WTC11 (cell line): ENCODE measurements around the gene ZXDC. TPM values are rescaled to one million over a fixed set of nuclear protein-coding genes. Genes with fewer than 3 reads are reported as not detected.

Experiments used
- ATAC-seq: fragments of 200-7000 bp; cut with Tn5 transposase; 2 replicates; pipeline ENCODE4 v1.10.0; 2021; ENCODE audit warnings: mild to moderate bottlenecking, moderate library complexity
- CTCF ChIA-PET: fragments of 300-600 bp; sonication (Branson Sonifier 250); formaldehyde crosslinking; loops from one replicate; lab custom pipeline; 2021; ENCODE audit warnings: antibody characterized with exemption; lab: Charles Lee
- POLR2A ChIA-PET: fragments of 350-600 bp; sonication (Branson Sonifier 250); formaldehyde crosslinking; loops from one replicate; lab custom pipeline; 2021; ENCODE audit warnings: antibody characterized with exemption; lab: Charles Lee
- DNase-seq: peaks from one replicate; pipeline ENCODE4 v3.0.0; 2021; ENCODE audit warnings: low spot score
- H3K27ac Mint-ChIP-seq: 2 replicates; pipeline ENCODE4 v1.8.0; 2021; ENCODE audit warnings: mixed read lengths
- H3K27me3 Mint-ChIP-seq: 2 replicates; pipeline ENCODE4 v1.8.0; 2021; ENCODE audit warnings: low read depth, mild to moderate bottlenecking, moderate library complexity, mixed read lengths
- H3K36me3 Mint-ChIP-seq: 2 replicates; pipeline ENCODE4 v1.8.0; 2021; ENCODE audit warnings: mixed read lengths
- H3K4me1 Mint-ChIP-seq: 2 replicates; pipeline ENCODE4 v1.8.0; 2022; ENCODE audit warnings: mixed read lengths
- H3K4me3 Mint-ChIP-seq: 2 replicates; pipeline ENCODE4 v1.8.0; 2021; ENCODE audit warnings: mild to moderate bottlenecking, moderate library complexity, mixed read lengths
- H3K9me3 Mint-ChIP-seq: 2 replicates; pipeline ENCODE4 v1.8.0; 2021; ENCODE audit warnings: mixed read lengths
- CREB1 ChIP-seq: sonication (generic); formaldehyde crosslinking; IDR thresholded peaks from 2 replicates; pipeline ENCODE4 v1.8.0; 2023; ENCODE audit warnings: mild to moderate bottlenecking, missing genetic modification reagents
- FOXP1 ChIP-seq: sonication (generic); formaldehyde crosslinking; IDR thresholded peaks from 2 replicates; pipeline ENCODE4 v1.8.0; 2022; ENCODE audit warnings: missing genetic modification reagents, mild to moderate bottlenecking, moderate library complexity, borderline replicate concordance
- MYBL2 ChIP-seq: sonication (generic); formaldehyde crosslinking; IDR thresholded peaks from 2 replicates; pipeline ENCODE4 v1.8.1; 2023; ENCODE audit warnings: mild to moderate bottlenecking, moderate library complexity, missing genetic modification reagents
- PRDM15 ChIP-seq: sonication (generic); formaldehyde crosslinking; IDR thresholded peaks from 2 replicates; pipeline ENCODE4 v1.8.0; 2022; ENCODE audit warnings: missing genetic modification reagents
- SMAD3 ChIP-seq: sonication (generic); formaldehyde crosslinking; IDR thresholded peaks from 2 replicates; pipeline ENCODE4 v1.8.0; 2022; ENCODE audit warnings: missing genetic modification reagents, mild to moderate bottlenecking, borderline replicate concordance
- SMAD4 ChIP-seq: sonication (generic); formaldehyde crosslinking; IDR thresholded peaks from 2 replicates; pipeline ENCODE4 v1.8.0; 2022; ENCODE audit warnings: mild to moderate bottlenecking, missing genetic modification reagents
- SP1 ChIP-seq: sonication (generic); formaldehyde crosslinking; conservative IDR thresholded peaks from 2 replicates; pipeline ENCODE4 v1.8.1; 2022; ENCODE audit warnings: missing genetic modification reagents
- ZNF138 ChIP-seq: sonication (generic); formaldehyde crosslinking; conservative IDR thresholded peaks from 2 replicates; pipeline ENCODE4 v1.8.1; 2022; ENCODE audit warnings: mild to moderate bottlenecking, moderate library complexity, missing genetic modification reagents
- ZNF219 ChIP-seq: sonication (generic); formaldehyde crosslinking; IDR thresholded peaks from 2 replicates; pipeline ENCODE4 v1.8.0; 2023; ENCODE audit warnings: missing genetic modification reagents, mild to moderate bottlenecking, borderline replicate concordance
- ZNF317 ChIP-seq: sonication (generic); formaldehyde crosslinking; IDR thresholded peaks from 2 replicates; pipeline ENCODE4 v1.8.1; 2023; ENCODE audit warnings: low read depth, mild to moderate bottlenecking, moderate library complexity, missing genetic modification reagents, borderline replicate concordance
- ZNF423 ChIP-seq: fragments of 250-450 bp; sonication (Bioruptor Pico); IDR thresholded peaks from 2 replicates; pipeline ENCODE4 v2.1.2; 2022; ENCODE audit warnings: mild to moderate bottlenecking, moderate library complexity
- ZNF532 ChIP-seq: fragments of 250-450 bp; sonication (Bioruptor Pico); IDR thresholded peaks from 2 replicates; pipeline ENCODE4 v1.9.0; 2021; ENCODE audit warnings: mild to moderate bottlenecking, borderline replicate concordance
- ZNF671 ChIP-seq: fragments of 250-450 bp; sonication (Bioruptor Pico); IDR thresholded peaks from 2 replicates; pipeline ENCODE4 v1.8.0; 2021; ENCODE audit warnings: mild to moderate bottlenecking
- total RNA-seq: library from RNA; stranded (reverse); gene quantifications from 3 replicates; pipeline ENCODE4 v1.2.3, GENCODE V29; 2021
- TF ChIP-seq, protein P1 (sequence below): sonication (generic); formaldehyde crosslinking; conservative IDR thresholded peaks from 2 replicates; pipeline ENCODE4 v1.8.1; 2023; ENCODE audit warnings: mild to moderate bottlenecking, low read depth, missing genetic modification reagents, moderate library complexity
- TF ChIP-seq, protein P2 (sequence below): sonication (generic); formaldehyde crosslinking; IDR thresholded peaks from 2 replicates; pipeline ENCODE4 v1.8.1; 2022; ENCODE audit warnings: low read depth, missing genetic modification reagents, borderline replicate concordance
- TF ChIP-seq, protein P3 (sequence below): sonication (generic); formaldehyde crosslinking; conservative IDR thresholded peaks from 2 replicates; pipeline ENCODE4 v1.8.1; 2022; ENCODE audit warnings: mild to moderate bottlenecking, missing genetic modification reagents
- TF ChIP-seq, protein P4 (sequence below): fragments of 250-450 bp; sonication (Bioruptor Pico); conservative IDR thresholded peaks from 2 replicates; pipeline ENCODE4 v1.9.0; 2021; ENCODE audit warnings: mild to moderate bottlenecking

Gene ZXDC
- total RNA-seq, 1 experiment from 2014 or later = 34.7 TPM

- Mint-ChIP-seq H3K27me3 (peaks cover under 1% of the 10 kb centered on the region), H3K4me3 (no peak within 1 kb of the TSS), H3K36me3 (no peaks in the 10 kb centered on the region), H3K27ac (no peak within 1 kb of the TSS), H3K4me1 (peaks cover 3% of the 10 kb centered on the region), H3K9me3 (no peaks in the 10 kb centered on the region)
- TF ChIP-seq ZNF219 (no peak), SMAD3 (CRISPR knock-in tag) (no peak), ZNF423 (CRISPR knock-in tag) (no peak), SMAD4 (CRISPR knock-in tag) (no peak), ZNF317 (CRISPR knock-in tag) (no peak), SP1 (CRISPR knock-in tag) (no peak), MYBL2 (no peak), FOXP1 (CRISPR knock-in tag) (no peak), CREB1 (CRISPR knock-in tag) (no peak), ZNF138 (CRISPR knock-in tag) (no peak), ZNF671 (CRISPR knock-in tag) (no peak), PRDM15 (CRISPR knock-in tag) (no peak), ZNF532 (CRISPR knock-in tag) (no peak)
- TF ChIP-seq, protein P1, sequence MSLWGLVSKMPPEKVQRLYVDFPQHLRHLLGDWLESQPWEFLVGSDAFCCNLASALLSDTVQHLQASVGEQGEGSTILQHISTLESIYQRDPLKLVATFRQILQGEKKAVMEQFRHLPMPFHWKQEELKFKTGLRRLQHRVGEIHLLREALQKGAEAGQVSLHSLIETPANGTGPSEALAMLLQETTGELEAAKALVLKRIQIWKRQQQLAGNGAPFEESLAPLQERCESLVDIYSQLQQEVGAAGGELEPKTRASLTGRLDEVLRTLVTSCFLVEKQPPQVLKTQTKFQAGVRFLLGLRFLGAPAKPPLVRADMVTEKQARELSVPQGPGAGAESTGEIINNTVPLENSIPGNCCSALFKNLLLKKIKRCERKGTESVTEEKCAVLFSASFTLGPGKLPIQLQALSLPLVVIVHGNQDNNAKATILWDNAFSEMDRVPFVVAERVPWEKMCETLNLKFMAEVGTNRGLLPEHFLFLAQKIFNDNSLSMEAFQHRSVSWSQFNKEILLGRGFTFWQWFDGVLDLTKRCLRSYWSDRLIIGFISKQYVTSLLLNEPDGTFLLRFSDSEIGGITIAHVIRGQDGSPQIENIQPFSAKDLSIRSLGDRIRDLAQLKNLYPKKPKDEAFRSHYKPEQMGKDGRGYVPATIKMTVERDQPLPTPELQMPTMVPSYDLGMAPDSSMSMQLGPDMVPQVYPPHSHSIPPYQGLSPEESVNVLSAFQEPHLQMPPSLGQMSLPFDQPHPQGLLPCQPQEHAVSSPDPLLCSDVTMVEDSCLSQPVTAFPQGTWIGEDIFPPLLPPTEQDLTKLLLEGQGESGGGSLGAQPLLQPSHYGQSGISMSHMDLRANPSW (CRISPR knock-in tag) = no peak
- TF ChIP-seq, protein P2, sequence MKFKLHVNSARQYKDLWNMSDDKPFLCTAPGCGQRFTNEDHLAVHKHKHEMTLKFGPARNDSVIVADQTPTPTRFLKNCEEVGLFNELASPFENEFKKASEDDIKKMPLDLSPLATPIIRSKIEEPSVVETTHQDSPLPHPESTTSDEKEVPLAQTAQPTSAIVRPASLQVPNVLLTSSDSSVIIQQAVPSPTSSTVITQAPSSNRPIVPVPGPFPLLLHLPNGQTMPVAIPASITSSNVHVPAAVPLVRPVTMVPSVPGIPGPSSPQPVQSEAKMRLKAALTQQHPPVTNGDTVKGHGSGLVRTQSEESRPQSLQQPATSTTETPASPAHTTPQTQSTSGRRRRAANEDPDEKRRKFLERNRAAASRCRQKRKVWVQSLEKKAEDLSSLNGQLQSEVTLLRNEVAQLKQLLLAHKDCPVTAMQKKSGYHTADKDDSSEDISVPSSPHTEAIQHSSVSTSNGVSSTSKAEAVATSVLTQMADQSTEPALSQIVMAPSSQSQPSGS (CRISPR knock-in tag) = no peak
- TF ChIP-seq, protein P3, sequence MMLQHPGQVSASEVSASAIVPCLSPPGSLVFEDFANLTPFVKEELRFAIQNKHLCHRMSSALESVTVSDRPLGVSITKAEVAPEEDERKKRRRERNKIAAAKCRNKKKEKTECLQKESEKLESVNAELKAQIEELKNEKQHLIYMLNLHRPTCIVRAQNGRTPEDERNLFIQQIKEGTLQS (CRISPR knock-in tag) = no peak
- TF ChIP-seq, protein P4, sequence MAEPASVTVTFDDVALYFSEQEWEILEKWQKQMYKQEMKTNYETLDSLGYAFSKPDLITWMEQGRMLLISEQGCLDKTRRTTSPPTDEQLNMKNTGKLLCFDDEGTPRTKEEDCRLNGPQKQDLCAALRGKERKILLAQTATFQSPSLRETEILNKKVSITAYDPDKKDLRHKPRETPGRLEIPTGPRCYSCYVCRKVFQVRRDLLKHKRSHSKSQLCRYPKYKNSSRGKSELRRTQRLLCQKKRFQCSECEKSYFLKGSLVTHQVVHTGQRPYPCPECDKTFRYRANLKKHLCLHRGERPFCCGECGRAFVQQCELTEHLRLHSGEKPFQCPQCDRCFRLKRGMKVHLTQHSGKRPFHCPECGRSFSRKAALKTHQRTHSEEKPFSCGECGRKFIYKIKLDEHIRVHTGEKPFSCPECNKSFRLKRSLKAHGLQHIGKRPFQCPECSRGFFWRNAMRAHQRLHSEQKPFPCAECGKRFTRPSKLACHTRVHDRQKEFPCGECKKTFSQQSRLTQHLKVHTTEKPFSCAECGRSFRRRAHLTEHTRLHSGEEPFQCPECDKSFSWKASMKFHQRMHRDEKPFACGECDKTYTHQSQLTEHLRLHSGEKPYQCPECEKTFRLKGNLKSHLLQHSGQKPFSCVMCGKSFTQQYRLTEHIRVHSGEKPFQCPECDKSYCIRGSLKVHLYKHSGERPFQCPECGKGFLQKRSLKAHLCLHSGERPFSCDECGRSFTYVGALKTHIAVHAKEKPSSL (CRISPR knock-in tag) = no peak
- ChIA-PET CTCF (no interaction called here), POLR2A (no interaction called here)
- ATAC-seq = no peak
- no peak for DNase-seq
Observed at GRCh38 chr3:126517291-126517951, 41.7 kb upstream of the ZXDC start, which contains the start of gene UROC1. UROC1 (minus strand) TSS chr3:126517773; CDS start chr3:126517719, 54 bp downstream.
